Liver (tissue), 9 donors: ENCODE data around the gene NTN1. TPM values are rescaled to one million over a fixed set of nuclear protein-coding genes. Genes with fewer than 3 reads are reported as not detected.

ENCODE experiments used
- DNase-seq: peaks from one replicate; pipeline ENCODE4 v3.0.0-alpha.2; 2017; ENCODE audit warnings: low spot score
- H3K27ac ChIP-seq, 2 donors: one replicate each; pipeline ENCODE4 v1.7.0; 2013; ENCODE audit warnings: inconsistent platforms in 2 of 2, low read length in 2 of 2, control low read depth in 1 of 2, low read depth in 1 of 2, mild to moderate bottlenecking in 1 of 2
- H3K27me3 ChIP-seq, 4 donors: one replicate each; pipeline versions ENCODE4 v1.6.1 to v1.7.0; 2013; ENCODE audit warnings: low read length in 3 of 4, inconsistent platforms in 1 of 4, mild to moderate bottlenecking in 1 of 4, moderate library complexity in 1 of 4; ENCODE audit not compliant: control insufficient read depth in 4 of 4, insufficient read depth in 4 of 4
- H3K36me3 ChIP-seq, 4 donors: one replicate each; pipeline versions ENCODE4 v1.6.1 to v1.7.0; 2013; ENCODE audit warnings: low read length in 3 of 4, mild to moderate bottlenecking in 3 of 4, low read depth in 1 of 4, moderate library complexity in 1 of 4; ENCODE audit not compliant: control insufficient read depth in 4 of 4, insufficient read depth in 3 of 4
- H3K4me1 ChIP-seq, 4 donors: one replicate each; pipeline versions ENCODE4 v1.6.1 to v1.7.0; 2013; ENCODE audit warnings: low read length in 3 of 4, mild to moderate bottlenecking in 3 of 4, moderate library complexity in 1 of 4; ENCODE audit not compliant: control insufficient read depth in 4 of 4, insufficient read depth in 4 of 4
- H3K4me3 ChIP-seq, 3 donors: one replicate each; pipeline versions ENCODE4 v1.6.1 to v1.7.0; 2013; ENCODE audit warnings: low read length in 3 of 3, control low read depth in 1 of 3, low read depth in 1 of 3, mild to moderate bottlenecking in 1 of 3
- H3K9ac ChIP-seq, 2 donors: one replicate each; pipeline ENCODE4 v1.7.0; 2013; ENCODE audit warnings: low read length in 2 of 2, mild to moderate bottlenecking in 2 of 2, moderate library complexity in 2 of 2, control low read depth in 1 of 2, low read depth in 1 of 2
- H3K9me3 ChIP-seq, 4 donors: one replicate each; pipeline versions ENCODE4 v1.6.1 to v1.7.0; 2013; ENCODE audit warnings: low read length in 3 of 4; ENCODE audit not compliant: control insufficient read depth in 4 of 4
- EGR1 ChIP-seq, 2 donors: IDR thresholded peaks; 2 replicates each; pipeline ENCODE4 v1.6.1; 2016 to 2018; ENCODE audit warnings: antibody characterized with exemption in 2 of 2, low read depth in 2 of 2
- GABPA ChIP-seq, 2 donors: IDR thresholded peaks in 1 of 2; conservative IDR thresholded peaks in 1 of 2; 2 replicates each; pipeline ENCODE4 v1.6.1; 2016; ENCODE audit warnings: antibody characterized with exemption in 2 of 2, mild to moderate bottlenecking in 1 of 2, moderate library complexity in 1 of 2
- HNF4A ChIP-seq, 2 donors: conservative IDR thresholded peaks; 2 replicates each; pipeline ENCODE4 v1.6.1; 2016; ENCODE audit warnings: antibody characterized with exemption in 2 of 2, mild to moderate bottlenecking in 2 of 2
- HNF4G ChIP-seq: IDR thresholded peaks from 2 replicates; pipeline ENCODE4 v1.6.1; 2016; ENCODE audit warnings: antibody characterized with exemption
- JUND ChIP-seq, 2 donors: IDR thresholded peaks; 2 replicates each; pipeline ENCODE4 v1.6.1; 2016; ENCODE audit warnings: antibody characterized with exemption in 2 of 2
- NR2F2 ChIP-seq: IDR thresholded peaks from 2 replicates; pipeline ENCODE4 v1.6.1; 2016; ENCODE audit warnings: antibody characterized with exemption
- RAD21 ChIP-seq, 2 donors: IDR thresholded peaks; 2 replicates each; pipeline ENCODE4 v1.6.1; 2016; ENCODE audit warnings: antibody characterized with exemption in 2 of 2, mild to moderate bottlenecking in 2 of 2
- RXRA ChIP-seq, 2 donors: IDR thresholded peaks; 2 replicates each; pipeline ENCODE4 v1.6.1; 2017 to 2018; ENCODE audit warnings: antibody characterized with exemption in 2 of 2, mild to moderate bottlenecking in 1 of 2
- SP1 ChIP-seq: IDR thresholded peaks from 2 replicates; pipeline ENCODE4 v1.6.1; 2018; ENCODE audit warnings: antibody characterized with exemption, mild to moderate bottlenecking
- TAF1 ChIP-seq: conservative IDR thresholded peaks from 2 replicates; pipeline ENCODE4 v1.6.1; 2016; ENCODE audit warnings: antibody characterized with exemption, mild to moderate bottlenecking
- WGBS: extraction: QIAGEN DNeasy Blood & Tissue Kit; methylation state at CpG from one replicate; pipeline ENCODE4 v1.1.7; 2013; 5-methylcytosine and 5-hydroxymethylcytosine counted together
- polyA plus RNA-seq, 2 donors: library from polyadenylated mRNA; stranded (reverse) in 1 of 2; unstranded in 1 of 2; fragments of 200-250 nt in 1 of 2; fragments of >200 nt in 1 of 2; fragmentation: Nextera tagmentation in 1 of 2; extraction: Ambion mirVana in 1 of 2; gene quantifications; one replicate each; pipeline versions ENCODE4 v1.2.1 to v1.2.3, GENCODE V29; 2013 to 2015
- total RNA-seq, 2 donors: library from RNA; depleted of rRNA; stranded (reverse); fragments of >200 nt; gene quantifications; one replicate each; pipeline ENCODE4 v1.2.3, GENCODE V29; 2014
- TF ChIP-seq, protein P1 (sequence below): IDR thresholded peaks from 2 replicates; pipeline ENCODE4 v1.6.1; 2016; ENCODE audit warnings: antibody characterized with exemption
- TF ChIP-seq, protein P2 (sequence below): IDR thresholded peaks from 2 replicates; pipeline ENCODE4 v1.6.1; 2016; ENCODE audit warnings: antibody characterized with exemption
- donor health status: healthy.
- donor health status: healthy.
- donor health status: healthy.
- donor health status: healthy.
- donor health status: healthy.

Gene NTN1
- total RNA-seq: 1 to 10 TPM in 1 of 2 donors, under 1 TPM in 1; 0.14 to 7.1 TPM
- 1 to 10 TPM; 1.5 to 8.7 TPM for polyA plus RNA-seq

DNA sequence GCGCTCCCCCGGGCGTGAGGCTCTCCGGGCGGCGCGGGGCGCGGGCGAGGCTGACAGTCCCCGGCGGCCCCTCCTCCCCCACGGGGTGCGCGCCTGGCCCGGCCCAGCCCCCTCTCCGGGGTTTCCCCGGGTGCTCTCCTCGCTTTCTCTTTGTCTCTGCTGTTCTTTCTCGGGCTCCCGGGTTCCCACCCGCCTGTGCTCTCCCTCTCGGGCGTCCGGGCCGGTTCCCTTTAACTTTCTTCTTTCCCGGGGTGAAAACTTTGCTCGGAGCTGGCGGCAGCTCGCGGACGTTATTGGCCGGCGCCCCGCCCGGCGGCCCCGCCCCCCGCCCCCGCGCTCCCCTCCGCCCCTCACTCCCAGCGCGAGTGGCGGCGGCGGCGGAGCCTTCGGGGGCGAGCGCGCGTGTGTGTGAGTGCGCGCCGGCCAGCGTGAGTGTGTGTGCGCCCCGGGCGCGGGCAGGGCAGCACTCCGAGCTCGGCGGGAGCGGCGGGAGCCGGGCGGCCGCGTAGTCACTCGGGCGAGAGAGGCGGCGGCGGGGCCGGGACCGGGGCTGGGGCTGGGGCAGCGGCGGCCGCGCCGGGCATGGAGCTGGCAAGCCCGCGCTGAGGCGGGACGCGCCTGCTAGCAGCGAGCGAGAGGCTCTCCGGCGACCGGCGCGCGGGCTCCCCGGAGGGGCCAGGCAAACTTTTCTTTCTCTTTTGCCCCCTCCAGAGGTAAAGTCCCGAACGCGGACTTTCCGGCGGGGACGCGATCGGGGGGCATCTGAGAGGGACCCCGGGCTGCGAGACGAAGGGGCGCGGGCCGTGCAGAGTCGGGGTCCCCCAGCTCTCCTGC lies at the start of gene NTN1:
Gene NTN1 (plus strand): TSS at position 353 of the 834 bp plus-strand sequence. CDS start 864 bp downstream, outside the sequence.
- Histone ChIP-seq H3K4me1 (peaks cover 6 to 32% (median 17%) of the 10 kb centered on the region in 4 donors), H3K36me3 (peaks cover 0 to 1% (median 0%) of the 10 kb centered on the region in 4 donors), H3K27me3 (no peaks in the 10 kb centered on the region), H3K9me3 (no peaks in the 10 kb centered on the region), H3K27ac (peak within 1 kb of the TSS; percentile 52 to 55), H3K9ac (peak within 1 kb of the TSS in 1 of 2 donors; percentile 6), H3K4me3 (peak within 1 kb of the TSS; percentile 57 to 78 (median 71))
- WGBS: under 1% methylated on average over 111 of the region's 111 CpGs
- TF ChIP-seq EGR1 (IDR thresholded peaks at IDR 0.05; ENCODE audit: low read depth in 2 of 2) (peak in 1 of 2 donors; percentile 35), SP1 (no peak)
- no peak for DNase-seq

DNA sequence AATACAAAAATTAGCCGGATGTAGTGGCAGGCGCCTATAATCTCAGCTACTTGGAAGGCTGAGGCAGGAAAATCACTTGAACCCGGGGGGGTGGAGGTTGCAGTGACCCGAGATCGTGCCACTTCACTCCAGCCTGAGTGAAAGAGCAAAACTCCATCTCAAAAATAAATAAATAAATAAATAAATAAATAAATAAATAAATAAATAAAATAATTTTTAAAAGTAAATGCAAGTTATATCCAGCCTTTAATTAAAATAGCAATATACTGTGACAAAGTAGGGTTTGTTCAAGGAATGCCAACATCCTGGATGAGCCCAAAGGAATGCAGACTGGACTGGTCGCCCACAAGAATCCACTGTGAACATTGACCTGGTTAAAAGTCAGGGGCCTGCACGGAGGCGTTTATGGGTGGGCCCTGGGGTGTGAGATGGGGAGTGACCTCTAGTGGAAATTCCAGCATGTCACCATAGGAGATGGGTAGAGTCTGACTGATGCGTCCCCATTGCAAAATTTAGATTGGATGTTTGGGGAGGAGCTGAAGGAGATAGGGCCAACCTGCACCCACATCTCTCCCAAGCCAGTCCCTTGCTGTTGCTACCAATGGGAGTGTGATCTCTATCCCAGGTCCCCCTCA lies 46.1 kb upstream of the NTN1 start:
- Histone ChIP-seq H3K27me3 (no peaks in the 10 kb centered on the region), H3K27ac (no peak overlapping the region), H3K9ac (no peak overlapping the region), H3K9me3 (no peaks in the 10 kb centered on the region), H3K36me3 (no peaks in the 10 kb centered on the region), H3K4me1 (no peaks in the 10 kb centered on the region), H3K4me3 (no peak overlapping the region)
- DNase-seq: no peak
- TF ChIP-seq, protein P1, sequence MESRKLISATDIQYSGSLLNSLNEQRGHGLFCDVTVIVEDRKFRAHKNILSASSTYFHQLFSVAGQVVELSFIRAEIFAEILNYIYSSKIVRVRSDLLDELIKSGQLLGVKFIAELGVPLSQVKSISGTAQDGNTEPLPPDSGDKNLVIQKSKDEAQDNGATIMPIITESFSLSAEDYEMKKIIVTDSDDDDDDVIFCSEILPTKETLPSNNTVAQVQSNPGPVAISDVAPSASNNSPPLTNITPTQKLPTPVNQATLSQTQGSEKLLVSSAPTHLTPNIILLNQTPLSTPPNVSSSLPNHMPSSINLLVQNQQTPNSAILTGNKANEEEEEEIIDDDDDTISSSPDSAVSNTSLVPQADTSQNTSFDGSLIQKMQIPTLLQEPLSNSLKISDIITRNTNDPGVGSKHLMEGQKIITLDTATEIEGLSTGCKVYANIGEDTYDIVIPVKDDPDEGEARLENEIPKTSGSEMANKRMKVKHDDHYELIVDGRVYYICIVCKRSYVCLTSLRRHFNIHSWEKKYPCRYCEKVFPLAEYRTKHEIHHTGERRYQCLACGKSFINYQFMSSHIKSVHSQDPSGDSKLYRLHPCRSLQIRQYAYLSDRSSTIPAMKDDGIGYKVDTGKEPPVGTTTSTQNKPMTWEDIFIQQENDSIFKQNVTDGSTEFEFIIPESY: no peak
- TF ChIP-seq HNF4G (no peak), TAF1 (no peak), HNF4A (conservative IDR thresholded peaks at IDR 0.05) (no peak), GABPA (IDR thresholded peaks at IDR 0.05 in 1 of 2, conservative IDR thresholded peaks at IDR 0.05 in 1 of 2) (no peak), JUND (IDR thresholded peaks at IDR 0.05) (no peak), NR2F2 (no peak), RAD21 (IDR thresholded peaks at IDR 0.05) (no peak)
- 82% methylated on average over 9 of the region's 9 CpGs for WGBS

DNA sequence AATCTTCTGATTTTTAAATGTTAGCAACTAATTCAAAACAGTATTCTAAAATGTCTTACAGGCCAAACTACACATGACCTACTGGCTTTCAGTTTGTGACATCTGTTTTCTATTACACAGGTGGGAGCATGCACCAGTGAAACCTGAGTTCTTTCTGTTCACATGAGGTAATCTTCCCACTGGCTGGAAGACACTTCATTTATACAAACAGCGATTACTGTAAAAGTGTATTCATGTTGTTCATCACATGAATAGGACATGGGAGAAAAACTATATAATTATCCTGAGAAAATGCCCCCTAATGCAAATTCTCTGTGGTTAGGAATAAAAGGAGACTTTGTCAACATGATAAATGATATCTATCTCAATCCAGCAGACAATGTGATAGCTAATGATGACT lies 44.7 kb upstream of the NTN1 start:
- H3K27me3 ChIP-seq: no peaks in the 10 kb centered on the region
- H3K9me3 ChIP-seq: no peaks in the 10 kb centered on the region
- TF ChIP-seq HNF4G: no peak
- TF ChIP-seq, protein P1: no peak
- TF ChIP-seq, protein P2, sequence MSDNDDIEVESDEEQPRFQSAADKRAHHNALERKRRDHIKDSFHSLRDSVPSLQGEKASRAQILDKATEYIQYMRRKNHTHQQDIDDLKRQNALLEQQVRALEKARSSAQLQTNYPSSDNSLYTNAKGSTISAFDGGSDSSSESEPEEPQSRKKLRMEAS: no peak
- TF ChIP-seq HNF4A (conservative IDR thresholded peaks at IDR 0.05): no peak
- no peak for TF ChIP-seq TAF1
- no peak for TF ChIP-seq RXRA (IDR thresholded peaks at IDR 0.05)
- no peaks in the 10 kb centered on the region for H3K4me1 ChIP-seq
- no peak overlapping the region for H3K27ac ChIP-seq
- WGBS: 94% methylated on average over 1 of the region's 1 CpG
- H3K4me3 ChIP-seq: no peak overlapping the region
- no peak overlapping the region for H3K9ac ChIP-seq
- no peak for DNase-seq
- no peaks in the 10 kb centered on the region for H3K36me3 ChIP-seq
